ENCODE data around the gene BBLN. TPM values are rescaled to one million over a fixed set of nuclear protein-coding genes. Genes with fewer than 3 reads are reported as not detected.

BBLN gene
- total RNA-seq, 1 donor from 2014 or later, result 406 TPM

DNA sequence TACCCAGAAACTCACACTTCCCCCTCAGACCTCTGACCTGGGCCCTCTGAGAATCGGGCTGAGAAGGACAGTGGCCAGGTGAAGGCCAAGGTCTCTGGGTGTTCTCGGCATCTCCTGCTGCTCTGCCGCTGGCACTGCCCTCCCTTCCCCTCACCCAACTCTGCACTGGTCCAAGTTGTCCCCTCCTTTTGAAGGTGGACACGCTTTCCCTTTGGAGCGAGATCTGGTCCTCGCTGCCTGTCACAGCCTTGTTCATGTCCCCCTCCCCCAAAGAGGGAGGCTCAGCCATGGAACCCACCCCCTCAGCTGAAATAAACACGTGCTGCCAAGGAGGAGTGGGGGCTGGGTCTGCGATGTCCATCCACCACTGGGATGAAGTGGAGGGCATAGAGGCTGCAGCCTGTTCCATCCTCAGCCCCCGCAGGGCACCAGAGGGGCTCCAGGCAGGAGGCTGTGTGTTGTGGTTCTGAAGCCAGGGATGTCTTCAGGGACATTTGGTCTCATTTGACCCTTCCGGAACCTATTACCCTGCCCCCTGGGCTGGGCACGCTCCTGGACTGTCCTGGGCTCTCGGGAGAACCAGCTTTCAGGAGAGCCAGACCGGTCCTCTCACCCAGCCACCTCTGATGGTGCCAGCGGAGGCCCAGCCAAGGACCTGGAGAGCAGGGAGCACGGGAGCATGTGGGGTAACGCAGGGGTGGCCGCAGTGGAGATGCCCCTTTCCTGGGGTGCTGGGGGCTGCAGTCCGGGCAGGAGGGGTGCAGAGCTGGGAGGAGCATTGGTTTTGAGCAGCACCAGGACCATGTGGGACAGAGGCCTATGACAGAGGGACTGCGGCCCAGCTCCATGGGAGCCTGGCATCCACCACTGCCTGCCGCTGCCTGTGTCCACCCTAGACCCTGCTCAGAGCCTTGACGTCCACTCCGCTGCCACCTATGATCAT lies 15.6 kb upstream of the BBLN start:
- H3K4me3 ChIP-seq (ENCODE audit: low read depth, low read length), result no peak overlapping the region
- DNase-seq (ENCODE audit: low read depth), result no peak
- no peaks in the 10 kb centered on the region for H3K36me3 ChIP-seq (ENCODE audit: control insufficient read depth, insufficient read depth, low read length)
- TF ChIP-seq, protein P1, sequence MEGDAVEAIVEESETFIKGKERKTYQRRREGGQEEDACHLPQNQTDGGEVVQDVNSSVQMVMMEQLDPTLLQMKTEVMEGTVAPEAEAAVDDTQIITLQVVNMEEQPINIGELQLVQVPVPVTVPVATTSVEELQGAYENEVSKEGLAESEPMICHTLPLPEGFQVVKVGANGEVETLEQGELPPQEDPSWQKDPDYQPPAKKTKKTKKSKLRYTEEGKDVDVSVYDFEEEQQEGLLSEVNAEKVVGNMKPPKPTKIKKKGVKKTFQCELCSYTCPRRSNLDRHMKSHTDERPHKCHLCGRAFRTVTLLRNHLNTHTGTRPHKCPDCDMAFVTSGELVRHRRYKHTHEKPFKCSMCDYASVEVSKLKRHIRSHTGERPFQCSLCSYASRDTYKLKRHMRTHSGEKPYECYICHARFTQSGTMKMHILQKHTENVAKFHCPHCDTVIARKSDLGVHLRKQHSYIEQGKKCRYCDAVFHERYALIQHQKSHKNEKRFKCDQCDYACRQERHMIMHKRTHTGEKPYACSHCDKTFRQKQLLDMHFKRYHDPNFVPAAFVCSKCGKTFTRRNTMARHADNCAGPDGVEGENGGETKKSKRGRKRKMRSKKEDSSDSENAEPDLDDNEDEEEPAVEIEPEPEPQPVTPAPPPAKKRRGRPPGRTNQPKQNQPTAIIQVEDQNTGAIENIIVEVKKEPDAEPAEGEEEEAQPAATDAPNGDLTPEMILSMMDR (IDR thresholded peaks at IDR 0.05; ENCODE audit: insufficient read depth, low read length, poor library complexity, severe bottlenecking), result no peak
- peaks cover 2% of the 10 kb centered on the region for H3K27me3 ChIP-seq (ENCODE audit: control insufficient read depth, insufficient read depth, low read length)

DNA sequence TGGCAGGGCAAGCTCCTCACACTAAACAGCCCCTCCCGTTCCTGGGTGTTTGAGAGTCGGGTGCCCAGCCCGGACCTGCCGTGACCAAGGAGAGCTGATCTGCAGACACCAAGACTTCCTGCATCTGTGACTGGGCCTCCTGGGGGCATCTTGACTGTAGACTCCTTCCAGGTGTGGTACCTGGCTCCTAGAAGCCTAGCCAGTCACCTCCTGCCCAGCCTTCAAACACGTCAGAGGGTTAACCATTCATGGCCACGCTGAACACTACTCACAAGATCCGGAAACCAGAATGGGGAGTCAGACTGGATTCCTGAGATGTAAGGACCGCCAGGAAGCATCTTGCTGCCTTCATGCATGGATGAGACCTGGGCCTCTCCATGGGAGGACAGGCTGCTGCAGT lies 14.5 kb upstream of the BBLN start:
- TF ChIP-seq, protein P1 (IDR thresholded peaks at IDR 0.05; ENCODE audit: insufficient read depth, low read length, poor library complexity, severe bottlenecking), result no peak
- no peaks in the 10 kb centered on the region for H3K36me3 ChIP-seq (ENCODE audit: control insufficient read depth, insufficient read depth, low read length)
- H3K27me3 ChIP-seq (ENCODE audit: control insufficient read depth, insufficient read depth, low read length), result no peaks in the 10 kb centered on the region
- no peak overlapping the region for H3K4me3 ChIP-seq (ENCODE audit: low read depth, low read length)
- no peak for DNase-seq (ENCODE audit: low read depth)

DNA sequence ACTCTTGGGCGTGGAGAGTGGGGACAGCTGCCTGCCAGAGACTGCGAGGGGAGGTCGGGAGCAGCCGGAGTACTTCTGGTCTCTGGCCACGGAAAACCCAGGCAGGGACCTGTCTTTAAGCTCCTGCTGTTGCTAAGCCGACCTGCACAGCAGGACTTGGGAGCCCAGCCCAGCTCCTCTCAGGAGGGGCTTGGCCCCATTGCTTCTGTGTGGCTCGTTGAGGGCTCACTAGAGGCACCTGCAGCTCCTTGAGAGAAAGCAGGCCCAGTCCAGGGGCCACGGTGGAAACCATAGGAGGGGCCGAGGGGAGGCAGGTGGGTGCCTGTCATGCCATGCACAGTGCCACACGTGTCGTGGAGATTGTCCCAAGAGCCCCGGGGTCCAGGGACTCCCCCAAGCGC lies 14.1 kb upstream of the BBLN start:
- TF ChIP-seq, protein P1 (IDR thresholded peaks at IDR 0.05; ENCODE audit: insufficient read depth, low read length, poor library complexity, severe bottlenecking), result no peak

GRCh38 chr9:128146591-128147120 lies 13.4 kb upstream of the BBLN start:
- Histone ChIP-seq H3K4me3 (ENCODE audit: low read depth, low read length) (no peak overlapping the region), H3K36me3 (ENCODE audit: control insufficient read depth, insufficient read depth, low read length) (no peaks in the 10 kb centered on the region), H3K27me3 (ENCODE audit: control insufficient read depth, insufficient read depth, low read length) (no peaks in the 10 kb centered on the region)
- DNase-seq (ENCODE audit: low read depth), result no peak
- TF ChIP-seq, protein P1 (IDR thresholded peaks at IDR 0.05; ENCODE audit: insufficient read depth, low read length, poor library complexity, severe bottlenecking), result no peak

More for the DNA sequence above, 14.1 kb upstream of the BBLN start:
- no peak for DNase-seq (ENCODE audit: low read depth)
- Histone ChIP-seq H3K36me3 (ENCODE audit: control insufficient read depth, insufficient read depth, low read length) (no peaks in the 10 kb centered on the region), H3K27me3 (ENCODE audit: control insufficient read depth, insufficient read depth, low read length) (no peaks in the 10 kb centered on the region), H3K4me3 (ENCODE audit: low read depth, low read length) (no peak overlapping the region)

DNA sequence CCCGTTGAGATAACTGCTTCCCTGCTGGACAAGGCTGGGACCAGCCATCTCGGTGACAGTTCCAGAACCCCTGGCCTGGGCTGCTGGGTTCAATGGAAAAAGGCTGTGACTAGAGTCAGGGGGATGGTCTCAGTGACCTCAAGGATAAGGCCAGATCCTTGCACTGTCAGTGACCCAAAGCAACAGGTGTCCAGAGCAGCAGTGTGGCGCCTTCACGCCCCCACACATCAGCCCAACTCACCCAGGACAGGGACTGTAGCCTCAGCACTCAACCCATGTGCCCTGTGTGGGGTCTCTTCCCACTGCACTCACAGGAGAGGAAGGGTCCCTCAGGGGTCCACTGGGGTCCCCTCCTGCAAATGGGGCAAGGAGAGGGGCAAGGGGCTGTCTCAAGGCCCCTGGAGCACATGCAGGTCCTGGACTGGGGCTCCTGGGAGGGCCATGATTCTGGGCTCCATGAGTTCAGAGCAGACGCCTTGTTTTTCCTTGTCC lies 11.5 kb upstream of the BBLN start:
- no peaks in the 10 kb centered on the region for H3K36me3 ChIP-seq (ENCODE audit: control insufficient read depth, insufficient read depth, low read length)
- TF ChIP-seq, protein P1 (IDR thresholded peaks at IDR 0.05; ENCODE audit: insufficient read depth, low read length, poor library complexity, severe bottlenecking), result no peak
- no peaks in the 10 kb centered on the region for H3K27me3 ChIP-seq (ENCODE audit: control insufficient read depth, insufficient read depth, low read length)
- H3K4me3 ChIP-seq (ENCODE audit: low read depth, low read length), result no peak overlapping the region
- DNase-seq (ENCODE audit: low read depth), result no peak

Data from kidney epithelial cell (primary cell).